HepG2 (cell line): ENCODE measurements around the gene POTEF. TPM values are rescaled to one million over a fixed set of nuclear protein-coding genes. Genes with fewer than 3 reads are reported as not detected.
"Not testable (repeated sequence)": the region's sequence is repeated elsewhere in the genome, so short reads cannot be mapped to it uniquely, and the experiment has no call there.

Source experiments
- ATAC-seq: fragments of 200-7000 bp; cut with Tn5 transposase; 3 replicates; pipeline ENCODE4 v1.9.1; 2020; ENCODE audit warnings: mild to moderate bottlenecking, moderate library complexity
- Bru-seq: library from RNA; stranded (reverse); fragments of 400-500 nt; gene quantifications from one replicate; lab custom pipeline; 2021; lab: Mats Ljungman, UMichigan
- BruChase-seq, 2 experiments: library from RNA; stranded (reverse); fragments of 400-500 nt; gene quantifications; one replicate each; lab custom pipeline; 2021; lab: Mats Ljungman, UMichigan
- BruUV-seq: library from RNA; stranded (reverse); fragments of 400-500 nt; replicated peaks from 2 replicates; lab custom pipeline; 2021; lab: Mats Ljungman, UMichigan
- CTCF ChIA-PET: fragments of 300-600 bp; formaldehyde crosslinking; extraction: SDS; loops from one replicate; lab custom pipeline; 2021; ENCODE audit warnings: low total read pairs, inconsistent platforms, low intra/inter-chr PET ratio; lab: Yijun Ruan, JAX
- POLR2A ChIA-PET: fragments of 350-600 bp; sonication (Branson Sonifier 250); formaldehyde crosslinking; loops from one replicate; lab custom pipeline; 2020; ENCODE audit warnings: antibody characterized with exemption, inconsistent platforms; lab: Yijun Ruan, JAX
- DNase-seq: peaks from one replicate; pipeline ENCODE4 v3.0.0-alpha.2; 2015; ENCODE audit warnings: low spot score
- FAIRE-seq: peaks from 3 replicates; lab custom pipeline; 2011; peaks lifted over from hg19 to GRCh38; lab: Jason Lieb, UNC
- H2AFZ ChIP-seq: one replicate; pipeline ENCODE4 v1.6.1; 2011; ENCODE audit warnings: low read length, inconsistent platforms
- H3K27ac ChIP-seq: fragments of 300-600 bp; 3 replicates; pipeline ENCODE4 v1.8.0; 2011; ENCODE audit warnings: mixed run types, mild to moderate bottlenecking, mixed read lengths, low read length, inconsistent platforms; ENCODE audit not compliant: insufficient read depth; ENCODE audit errors: extremely low read length
- H3K27me3 ChIP-seq, 2 experiments: fragments of 200-600 bp in 1 of 2; 2 replicates in 1 of 2; 3 replicates in 1 of 2; pipeline versions ENCODE4 v1.6.0 to v1.8.0; 2011; ENCODE audit warnings: low read length in 2 of 2, mild to moderate bottlenecking in 2 of 2, moderate library complexity in 2 of 2, inconsistent platforms in 1 of 2; ENCODE audit not compliant: insufficient read depth in 2 of 2, control insufficient read depth in 1 of 2
- H3K36me3 ChIP-seq, 2 experiments: fragments of 200-600 bp in 1 of 2; replicated peaks in 1 of 2; 2 replicates in 1 of 2; 3 replicates in 1 of 2; pipeline versions ENCODE4 v1.5.1 to v1.8.0; 2011; ENCODE audit warnings: low read length in 2 of 2, inconsistent platforms in 1 of 2; ENCODE audit not compliant: insufficient read depth in 2 of 2, control insufficient read depth in 1 of 2
- H3K4me1 ChIP-seq: 2 replicates; pipeline ENCODE4 v1.5.1; 2012; ENCODE audit warnings: low read length, inconsistent platforms; ENCODE audit not compliant: insufficient read depth
- H3K4me2 ChIP-seq: 2 replicates; pipeline ENCODE4 v1.6.0; 2011; ENCODE audit warnings: low read depth, low read length, inconsistent platforms
- H3K4me3 ChIP-seq, 3 experiments: fragments of 200-600 bp in 1 of 3; sonication (generic), shearing (Covaris generic) in 1 of 3; replicated peaks in 1 of 3; 2 replicates each; pipeline ENCODE4 v1.5.1; 2011 to 2016; ENCODE audit warnings: low read length in 3 of 3, inconsistent platforms in 2 of 3, low read depth in 2 of 3, mild to moderate bottlenecking in 2 of 3, control low read depth in 1 of 3, mixed read lengths in 1 of 3; ENCODE audit not compliant: insufficient read depth in 1 of 3
- H3K79me2 ChIP-seq: one replicate; pipeline ENCODE4 v1.6.1; 2011; ENCODE audit warnings: low read length, inconsistent platforms; ENCODE audit not compliant: insufficient read depth
- H3K9ac ChIP-seq: 2 replicates; pipeline ENCODE4 v1.6.0; 2011; ENCODE audit warnings: mild to moderate bottlenecking, low read depth, low read length, inconsistent platforms; ENCODE audit not compliant: insufficient read depth
- H3K9me3 ChIP-seq: 2 replicates; pipeline ENCODE4 v1.5.1; 2012; ENCODE audit warnings: mild to moderate bottlenecking, low read length
- H4K20me1 ChIP-seq: 2 replicates; pipeline ENCODE4 v1.6.0; 2011; ENCODE audit warnings: inconsistent platforms, mild to moderate bottlenecking, low read length, moderate library complexity; ENCODE audit not compliant: insufficient read depth
- NFYB ChIP-seq: sonication (generic); formaldehyde crosslinking; IDR thresholded peaks from 2 replicates; pipeline ENCODE4 v1.4.0; 2020; ENCODE audit warnings: missing genetic modification reagents
- NFYC ChIP-seq: IDR thresholded peaks from 2 replicates; pipeline ENCODE4 v1.6.1; 2016; ENCODE audit warnings: missing genetic modification reagents, missing compliant biosample characterization
- THAP11 ChIP-seq: IDR thresholded peaks from 2 replicates; pipeline ENCODE4 v1.6.1; 2016; ENCODE audit warnings: missing biosample characterization, missing genetic modification reagents
- ZMYM4 ChIP-seq: sonication (generic); formaldehyde crosslinking; IDR thresholded peaks from 2 replicates; pipeline ENCODE4 v1.8.1; 2023; ENCODE audit warnings: mild to moderate bottlenecking, missing genetic modification reagents
- ZNF792 ChIP-seq: IDR thresholded peaks from 2 replicates; pipeline ENCODE4 v1.6.1; 2016
- WGBS: methylation state at CpG from one replicate; pipeline ENCODE4 v1.1.6; 2017; ENCODE audit warnings: low lambda C conversion rate; 5-methylcytosine and 5-hydroxymethylcytosine counted together
- in situ Hi-C: cut with HindIII; loops from 2 replicates; pipeline ENCODE4 v1.10.0; 2017; ENCODE audit warnings: low pct_unique_long_range_greater_than_20kb; ENCODE audit not compliant: extremely low pct_ligation_motif_present
- intact Hi-C: fragments of 100-400 bp; cut with micrococcal nuclease; formaldehyde crosslinking; loops from one replicate; pipeline ENCODE4 v1.10.0; 2022; ENCODE audit not compliant: unreplicated experiment
- long read RNA-seq, 2 experiments: library from RNA in 1 of 2; library from polyadenylated mRNA in 1 of 2; stranded (forward) in 1 of 2; unstranded in 1 of 2; transcript quantifications; one replicate each; pipeline ENCODE4 v2.0.0, GENCODE V29; 2019 to 2022
- polyA minus RNA-seq, 3 experiments: library from RNA; depleted of rRNA, polyadenylated mRNA; stranded (reverse); fragments of >200 nt; gene quantifications; 2 replicates each; pipeline ENCODE4 v1.2.3, GENCODE V29; 2011; ENCODE audit warnings: low replicate concordance in 1 of 3
- polyA plus RNA-seq, 8 experiments: library from polyadenylated mRNA; depleted of rRNA in 3 of 8; stranded (reverse) in 7 of 8; unstranded in 1 of 8; fragments of >200 nt; fragmentation: Illumina TruSeq in 4 of 8; extraction: Trizol in 4 of 8; gene quantifications; 2 replicates each; pipeline versions ENCODE4 v1.2.1 to v1.2.3, GENCODE V29; 2011 to 2016; ENCODE audit warnings: low read depth in 4 of 8, missing spikeins in 1 of 8, mixed read lengths in 1 of 8; ENCODE audit not compliant: insufficient read depth in 1 of 8
- total RNA-seq, 5 experiments: library from RNA; depleted of rRNA; stranded (reverse); fragments of >200 nt; fragmentation: Illumina TruSeq; extraction: Trizol; gene quantifications; 2 replicates each; pipeline ENCODE4 v1.2.3, GENCODE V29; 2016; ENCODE audit warnings: low read depth in 1 of 5
- TF ChIP-seq, protein P1 (sequence below): sonication (generic); formaldehyde crosslinking; IDR thresholded peaks from 2 replicates; pipeline ENCODE4 v1.4.0; 2020; ENCODE audit warnings: missing genetic modification reagents, borderline replicate concordance
- TF ChIP-seq, protein P2 (sequence below): sonication (generic); formaldehyde crosslinking; IDR thresholded peaks from 2 replicates; pipeline ENCODE4 v1.4.0; 2020; ENCODE audit warnings: missing genetic modification reagents
- TF ChIP-seq, protein P3 (sequence below): sonication (generic); formaldehyde crosslinking; IDR thresholded peaks from 2 replicates; pipeline ENCODE4 v1.5.1; 2020; ENCODE audit warnings: mild to moderate bottlenecking, missing genetic modification reagents, moderate library complexity

POTEF gene
- total RNA-seq (2016; rRNA removed; fragmentation: Illumina TruSeq; extraction: Trizol): 1.9 and 6.0 TPM in 2 replicates
- total RNA-seq (2016; cell fraction: cytosol; rRNA removed; fragmentation: Illumina TruSeq; extraction: Trizol; ENCODE audit: low read depth): 1.6 and 1.7 TPM in 2 replicates
- 2.0 and 5.7 TPM in 2 replicates for total RNA-seq (2016; cell fraction: insoluble cytoplasmic fraction; rRNA removed; fragmentation: Illumina TruSeq; extraction: Trizol)
- 2.2 and 2.6 TPM in 2 replicates for total RNA-seq (2016; cell fraction: membrane; rRNA removed; fragmentation: Illumina TruSeq; extraction: Trizol)
- 18.5 and 22.6 TPM in 2 replicates for total RNA-seq (2016; cell fraction: nucleus; rRNA removed; fragmentation: Illumina TruSeq; extraction: Trizol)
- polyA plus RNA-seq (2011; rRNA removed): 1.2 and 1.7 TPM in 2 replicates
- polyA plus RNA-seq (2011; cell fraction: cytosol; rRNA removed): 0.26 and 0.34 TPM in 2 replicates
- polyA plus RNA-seq (2011; cell fraction: nucleus; rRNA removed): 16.9 and 20.4 TPM in 2 replicates
- 2.0 and 2.3 TPM in 2 replicates for polyA plus RNA-seq (2012)
- not detected in 2 replicates for polyA plus RNA-seq (2016; cell fraction: cytosol; fragmentation: Illumina TruSeq; extraction: Trizol; ENCODE audit: low read depth)
- polyA plus RNA-seq (2016; cell fraction: insoluble cytoplasmic fraction; fragmentation: Illumina TruSeq; extraction: Trizol; ENCODE audit: low read depth): 0.19 and 0.31 TPM in 2 replicates
- polyA plus RNA-seq (2016; cell fraction: membrane; fragmentation: Illumina TruSeq; extraction: Trizol; ENCODE audit: low read depth): not detected in 2 replicates
- 6.1 and 6.5 TPM in 2 replicates for polyA plus RNA-seq (2016; cell fraction: nucleus; fragmentation: Illumina TruSeq; extraction: Trizol; ENCODE audit: insufficient read depth, low read depth)
- polyA minus RNA-seq (2011; rRNA and poly(A)+ RNA removed; ENCODE audit: low replicate concordance): 25.5 TPM in 1 of 2 replicates, not detected in the other
- polyA minus RNA-seq (2011; cell fraction: cytosol; rRNA and poly(A)+ RNA removed): 1.6 and 2.9 TPM in 2 replicates
- 57.8 and 73.4 TPM in 2 replicates for polyA minus RNA-seq (2011; cell fraction: nucleus; rRNA and poly(A)+ RNA removed)
- Bru-seq, nascent RNA: percentile 68 among the genes with signal in this experiment
- percentile 70 among the genes with signal in this experiment for BruChase-seq, experiment 1, labeled RNA remaining after a 6-hour chase
- percentile 68 among the genes with signal in this experiment for BruChase-seq, experiment 2, labeled RNA remaining after a 2-hour chase
- long read RNA-seq, experiment 1, partial matches to known transcripts: 1 of 2 reads
- long read RNA-seq, experiment 1, other reads (novel, unspliced or antisense): 1 of 2 reads
- long read RNA-seq, experiment 2: 0 reads

DNA sequence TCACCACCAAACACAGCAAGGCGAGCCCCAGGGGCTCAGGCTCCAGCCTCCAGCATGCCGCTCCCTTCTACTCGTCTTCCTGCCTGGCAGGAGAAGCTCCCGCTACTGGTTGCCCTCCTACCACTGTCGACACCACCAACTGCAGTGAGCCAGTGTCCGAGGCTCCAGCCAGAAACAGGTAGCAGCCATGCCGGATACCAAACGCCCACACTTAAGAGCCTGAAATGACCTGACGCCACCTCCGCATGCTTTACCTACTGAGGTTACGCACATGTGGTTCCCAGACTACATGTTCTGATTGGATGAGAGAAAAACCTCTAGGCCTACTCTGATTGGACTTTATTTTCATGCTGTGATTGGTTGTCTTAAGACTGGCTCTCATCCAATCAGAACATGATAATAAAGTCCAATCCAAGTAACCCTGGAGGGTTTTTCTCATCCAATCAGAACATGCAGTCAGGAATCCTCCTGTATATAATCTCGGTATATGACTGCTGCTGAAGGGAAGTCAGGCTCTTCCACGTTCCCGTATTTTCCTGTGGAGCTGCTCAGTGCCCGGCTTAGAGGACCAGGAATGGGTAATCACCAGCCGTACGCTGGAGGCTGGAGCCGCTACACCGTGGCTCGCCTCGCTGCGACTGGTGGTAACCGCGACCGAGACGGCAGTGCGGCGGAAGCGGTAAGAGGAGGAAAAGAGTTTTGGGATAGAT is at the start of gene POTEF:
TSS of gene POTEF (minus strand) at position 103 of the 710 bp plus-strand sequence. CDS start 8,707 bp downstream, outside the sequence.
- CTCF ChIA-PET, H3K4me1 ChIP-seq, H4K20me1 ChIP-seq, BruUV-seq, H2AFZ ChIP-seq, H3K9me3 ChIP-seq, in situ Hi-C loops, H3K27me3 ChIP-seq, H3K79me2 ChIP-seq, H3K36me3 ChIP-seq, intact Hi-C loops, H3K27ac ChIP-seq: not testable (repeated sequence)
- ATAC-seq (peak; percentile 88), DNase-seq (peak; percentile 76), FAIRE-seq (peak; percentile 76)
- Histone ChIP-seq H3K4me3 (peak within 1 kb of the TSS; percentile 30 to 66 (median 56); a peak in 5 of 6 replicates), H3K9ac (peak within 1 kb of the TSS; percentile 54; the same call in 1 of the 2 replicates), H3K4me2 (peak within 1 kb of the TSS; percentile 73)
- POLR2A ChIA-PET: interaction anchor here (0.7 kb wide), 1 partner anchor 1080 kb away, joined by 11 read pairs; the partner anchor contains the start of gene POTEE
- WGBS: 72% methylated on average over 20 of the region's 29 CpGs
- TF ChIP-seq ZNF792 (CRISPR knock-in tag) (0 out of 2 replicates have a peak, but pooled peaks have one; percentile 30), THAP11 (CRISPR knock-in tag) (peak; percentile 54; the same call in 1 of the 2 replicates), ZMYM4 (CRISPR knock-in tag) (0 out of 2 replicates have a peak, but pooled peaks have one; percentile 26), NFYC (peak; percentile 80), NFYB (CRISPR knock-in tag) (peak; percentile 73)
- TF ChIP-seq, protein P1, sequence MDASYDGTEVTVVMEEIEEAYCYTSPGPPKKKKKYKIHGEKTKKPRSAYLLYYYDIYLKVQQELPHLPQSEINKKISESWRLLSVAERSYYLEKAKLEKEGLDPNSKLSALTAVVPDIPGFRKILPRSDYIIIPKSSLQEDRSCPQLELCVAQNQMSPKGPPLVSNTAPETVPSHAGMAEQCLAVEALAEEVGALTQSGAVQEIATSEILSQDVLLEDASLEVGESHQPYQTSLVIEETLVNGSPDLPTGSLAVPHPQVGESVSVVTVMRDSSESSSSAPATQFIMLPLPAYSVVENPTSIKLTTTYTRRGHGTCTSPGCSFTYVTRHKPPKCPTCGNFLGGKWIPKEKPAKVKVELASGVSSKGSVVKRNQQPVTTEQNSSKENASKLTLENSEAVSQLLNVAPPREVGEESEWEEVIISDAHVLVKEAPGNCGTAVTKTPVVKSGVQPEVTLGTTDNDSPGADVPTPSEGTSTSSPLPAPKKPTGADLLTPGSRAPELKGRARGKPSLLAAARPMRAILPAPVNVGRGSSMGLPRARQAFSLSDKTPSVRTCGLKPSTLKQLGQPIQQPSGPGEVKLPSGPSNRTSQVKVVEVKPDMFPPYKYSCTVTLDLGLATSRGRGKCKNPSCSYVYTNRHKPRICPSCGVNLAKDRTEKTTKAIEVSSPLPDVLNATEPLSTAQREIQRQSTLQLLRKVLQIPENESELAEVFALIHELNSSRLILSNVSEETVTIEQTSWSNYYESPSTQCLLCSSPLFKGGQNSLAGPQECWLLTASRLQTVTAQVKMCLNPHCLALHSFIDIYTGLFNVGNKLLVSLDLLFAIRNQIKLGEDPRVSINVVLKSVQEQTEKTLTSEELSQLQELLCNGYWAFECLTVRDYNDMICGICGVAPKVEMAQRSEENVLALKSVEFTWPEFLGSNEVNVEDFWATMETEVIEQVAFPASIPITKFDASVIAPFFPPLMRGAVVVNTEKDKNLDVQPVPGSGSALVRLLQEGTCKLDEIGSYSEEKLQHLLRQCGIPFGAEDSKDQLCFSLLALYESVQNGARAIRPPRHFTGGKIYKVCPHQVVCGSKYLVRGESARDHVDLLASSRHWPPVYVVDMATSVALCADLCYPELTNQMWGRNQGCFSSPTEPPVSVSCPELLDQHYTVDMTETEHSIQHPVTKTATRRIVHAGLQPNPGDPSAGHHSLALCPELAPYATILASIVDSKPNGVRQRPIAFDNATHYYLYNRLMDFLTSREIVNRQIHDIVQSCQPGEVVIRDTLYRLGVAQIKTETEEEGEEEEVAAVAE (CRISPR knock-in tag): peak; percentile 78
- TF ChIP-seq, protein P2, sequence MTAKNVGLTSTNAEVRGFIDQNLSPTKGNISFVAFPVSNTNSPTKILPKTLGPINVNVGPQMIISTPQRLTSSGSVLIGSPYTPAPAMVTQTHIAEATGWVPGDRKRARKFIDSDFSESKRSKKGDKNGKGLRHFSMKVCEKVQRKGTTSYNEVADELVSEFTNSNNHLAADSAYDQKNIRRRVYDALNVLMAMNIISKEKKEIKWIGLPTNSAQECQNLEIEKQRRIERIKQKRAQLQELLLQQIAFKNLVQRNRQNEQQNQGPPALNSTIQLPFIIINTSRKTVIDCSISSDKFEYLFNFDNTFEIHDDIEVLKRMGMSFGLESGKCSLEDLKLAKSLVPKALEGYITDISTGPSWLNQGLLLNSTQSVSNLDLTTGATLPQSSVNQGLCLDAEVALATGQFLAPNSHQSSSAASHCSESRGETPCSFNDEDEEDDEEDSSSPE: 0 out of 2 replicates have a peak, but pooled peaks have one; percentile 19
- TF ChIP-seq, protein P3, sequence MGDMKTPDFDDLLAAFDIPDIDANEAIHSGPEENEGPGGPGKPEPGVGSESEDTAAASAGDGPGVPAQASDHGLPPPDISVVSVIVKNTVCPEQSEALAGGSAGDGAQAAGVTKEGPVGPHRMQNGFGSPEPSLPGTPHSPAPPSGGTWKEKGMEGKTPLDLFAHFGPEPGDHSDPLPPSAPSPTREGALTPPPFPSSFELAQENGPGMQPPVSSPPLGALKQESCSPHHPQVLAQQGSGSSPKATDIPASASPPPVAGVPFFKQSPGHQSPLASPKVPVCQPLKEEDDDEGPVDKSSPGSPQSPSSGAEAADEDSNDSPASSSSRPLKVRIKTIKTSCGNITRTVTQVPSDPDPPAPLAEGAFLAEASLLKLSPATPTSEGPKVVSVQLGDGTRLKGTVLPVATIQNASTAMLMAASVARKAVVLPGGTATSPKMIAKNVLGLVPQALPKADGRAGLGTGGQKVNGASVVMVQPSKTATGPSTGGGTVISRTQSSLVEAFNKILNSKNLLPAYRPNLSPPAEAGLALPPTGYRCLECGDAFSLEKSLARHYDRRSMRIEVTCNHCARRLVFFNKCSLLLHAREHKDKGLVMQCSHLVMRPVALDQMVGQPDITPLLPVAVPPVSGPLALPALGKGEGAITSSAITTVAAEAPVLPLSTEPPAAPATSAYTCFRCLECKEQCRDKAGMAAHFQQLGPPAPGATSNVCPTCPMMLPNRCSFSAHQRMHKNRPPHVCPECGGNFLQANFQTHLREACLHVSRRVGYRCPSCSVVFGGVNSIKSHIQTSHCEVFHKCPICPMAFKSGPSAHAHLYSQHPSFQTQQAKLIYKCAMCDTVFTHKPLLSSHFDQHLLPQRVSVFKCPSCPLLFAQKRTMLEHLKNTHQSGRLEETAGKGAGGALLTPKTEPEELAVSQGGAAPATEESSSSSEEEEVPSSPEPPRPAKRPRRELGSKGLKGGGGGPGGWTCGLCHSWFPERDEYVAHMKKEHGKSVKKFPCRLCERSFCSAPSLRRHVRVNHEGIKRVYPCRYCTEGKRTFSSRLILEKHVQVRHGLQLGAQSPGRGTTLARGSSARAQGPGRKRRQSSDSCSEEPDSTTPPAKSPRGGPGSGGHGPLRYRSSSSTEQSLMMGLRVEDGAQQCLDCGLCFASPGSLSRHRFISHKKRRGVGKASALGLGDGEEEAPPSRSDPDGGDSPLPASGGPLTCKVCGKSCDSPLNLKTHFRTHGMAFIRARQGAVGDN: peak; percentile 54
